Midbrain (tissue), 1 donor: Measurements from ENCODE around the gene AGBL4.
A peak's percentile ranks its signal among the peaks of the same experiment; 100 is the strongest.
"Not testable (repeated sequence)": the region's sequence is repeated elsewhere in the genome, so short reads cannot be mapped to it uniquely, and the experiment has no call there.

ENCODE experiments used
- DNase-seq: peaks from one replicate; lab custom pipeline; 2025; lab: John Stamatoyannopoulos, UW

AGBL4 gene

GRCh38 chr1:48547561-48548220 is 1476.1 kb downstream of the AGBL4 start:
- no peak for DNase-seq

GRCh38 chr1:48543854-48544253 is 1479.9 kb downstream of the AGBL4 start:
- DNase-seq, result no peak

DNA sequence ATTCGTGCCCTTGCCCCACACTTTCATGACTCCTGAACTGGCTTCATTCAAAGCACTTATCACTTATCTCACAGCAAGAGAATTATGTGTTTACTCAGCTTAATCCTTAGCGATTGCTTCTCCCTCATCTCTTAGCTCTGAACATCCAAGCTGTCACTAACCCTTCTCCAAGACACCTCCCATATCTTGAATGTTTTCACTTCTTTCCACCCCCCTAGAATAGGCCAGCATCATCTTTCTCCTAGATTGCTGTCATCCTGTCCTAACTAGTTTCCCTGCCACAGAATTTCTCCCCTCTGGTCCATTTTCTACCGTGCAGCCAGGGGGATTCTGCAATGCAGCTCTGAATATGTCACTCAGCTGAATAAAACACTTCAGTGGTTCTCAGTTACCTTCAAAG is 1483.2 kb downstream of the AGBL4 start:
- no peak for DNase-seq

DNA sequence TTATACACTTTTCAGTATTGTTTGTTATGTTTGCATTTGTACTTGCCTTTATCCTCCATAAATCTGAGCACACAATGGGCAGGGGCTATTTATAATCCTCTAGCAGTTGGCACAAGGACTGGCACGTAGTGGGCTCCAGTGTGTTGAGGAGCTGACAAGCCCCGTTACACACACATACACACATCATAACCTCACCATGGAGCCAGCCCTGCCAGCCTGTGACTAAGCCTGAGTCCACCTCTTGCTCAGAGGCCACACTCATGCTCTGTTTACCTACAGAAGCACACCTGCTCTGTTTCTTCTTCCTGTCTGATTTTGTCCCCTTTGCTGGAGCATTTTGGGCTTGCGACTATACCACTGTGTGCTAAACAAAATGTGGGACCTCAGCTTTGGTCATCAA is 1487.3 kb downstream of the AGBL4 start:
- no peak for DNase-seq

- no peak for DNase-seq
These were observed 1490.8 kb downstream of the AGBL4 start for GRCh38 chr1:48532976-48533375.

DNA sequence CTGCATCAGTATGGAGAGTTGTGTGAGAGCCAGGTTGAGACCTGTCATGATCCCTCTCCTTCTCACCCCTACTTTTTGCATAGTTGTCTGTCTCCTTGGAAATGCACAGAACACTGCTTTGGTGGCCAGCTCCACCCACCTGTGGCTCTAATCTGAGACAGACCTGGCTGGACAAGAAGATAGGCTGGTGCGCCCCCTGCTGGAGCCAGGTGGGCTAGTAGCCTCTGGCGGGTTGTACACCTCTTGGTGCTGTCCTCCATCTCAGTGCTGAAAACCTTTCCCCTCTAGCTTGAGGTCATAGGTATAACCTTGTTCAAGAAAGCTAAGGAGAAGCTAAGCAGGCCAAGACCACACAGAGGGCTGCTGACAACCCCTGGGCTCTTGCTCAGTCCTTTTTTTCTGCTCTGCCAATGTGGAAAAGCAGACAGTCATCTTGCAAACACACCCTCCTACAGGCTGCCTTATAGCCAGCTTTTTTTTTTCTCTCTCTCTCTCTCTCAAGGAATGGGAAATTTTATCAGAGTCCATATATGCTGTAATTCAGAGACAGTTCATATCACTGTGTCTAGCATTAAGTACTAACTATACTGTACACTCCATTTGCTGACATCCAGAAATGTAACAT is 1492.9 kb downstream of the AGBL4 start:
- peak; percentile 14 for DNase-seq

DNA sequence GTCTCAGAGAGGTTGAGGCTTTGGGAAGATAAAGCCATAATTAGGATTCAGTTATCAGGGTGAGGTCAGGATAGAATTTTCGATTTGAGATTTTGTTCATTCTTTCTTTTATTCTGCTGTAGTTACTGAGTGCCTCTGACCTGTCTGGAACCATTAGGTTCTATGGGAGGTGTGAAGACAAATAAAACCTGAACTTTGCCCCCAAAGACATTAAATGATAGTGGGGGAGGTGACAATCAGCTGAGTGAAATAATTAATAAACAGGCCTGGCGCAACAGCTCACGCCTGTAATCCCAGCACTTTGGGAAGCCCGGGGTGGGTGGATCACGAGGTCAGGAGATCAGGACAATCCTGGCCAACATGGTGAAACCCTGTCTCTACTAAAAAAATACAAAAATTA is 1496.7 kb downstream of the AGBL4 start:
- DNase-seq, result no peak

DNA sequence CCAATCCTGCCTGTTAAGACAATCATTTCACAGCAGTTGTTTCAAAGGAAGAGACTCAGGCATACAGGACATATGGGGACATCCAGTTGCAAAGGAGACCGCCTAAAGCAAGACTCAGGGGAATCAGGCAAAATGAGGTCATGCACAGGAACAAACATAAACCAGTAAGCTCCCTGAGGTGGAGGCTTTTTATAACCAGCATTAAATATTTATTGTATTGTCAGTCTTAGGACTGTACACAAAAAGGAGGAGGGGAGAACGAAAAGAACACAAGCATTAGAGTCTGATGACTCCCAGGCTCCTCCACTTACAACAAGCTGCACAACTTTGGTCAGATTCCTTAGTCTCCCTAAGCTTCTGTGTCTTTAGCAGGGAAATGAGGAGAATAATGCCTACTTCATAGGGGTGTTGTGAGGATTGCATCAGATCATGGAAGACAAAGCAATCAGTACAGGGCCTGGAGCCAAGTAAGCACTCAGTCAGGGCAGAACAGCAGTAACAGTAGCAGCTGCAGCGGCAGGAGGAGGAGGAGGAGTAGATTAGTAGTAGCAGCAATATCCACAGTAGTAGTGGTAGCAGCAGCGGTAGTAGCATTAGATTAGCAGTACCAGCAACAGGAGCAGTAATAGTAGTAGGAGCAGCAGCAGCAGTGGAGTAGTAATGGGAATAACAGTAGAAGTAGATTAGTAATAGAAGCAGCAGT is 1497.6 kb downstream of the AGBL4 start:
- peak; percentile 74 for DNase-seq

- peak; percentile 54 for DNase-seq
These were observed 1498.8 kb downstream of the AGBL4 start for GRCh38 chr1:48524892-48525467.

DNA sequence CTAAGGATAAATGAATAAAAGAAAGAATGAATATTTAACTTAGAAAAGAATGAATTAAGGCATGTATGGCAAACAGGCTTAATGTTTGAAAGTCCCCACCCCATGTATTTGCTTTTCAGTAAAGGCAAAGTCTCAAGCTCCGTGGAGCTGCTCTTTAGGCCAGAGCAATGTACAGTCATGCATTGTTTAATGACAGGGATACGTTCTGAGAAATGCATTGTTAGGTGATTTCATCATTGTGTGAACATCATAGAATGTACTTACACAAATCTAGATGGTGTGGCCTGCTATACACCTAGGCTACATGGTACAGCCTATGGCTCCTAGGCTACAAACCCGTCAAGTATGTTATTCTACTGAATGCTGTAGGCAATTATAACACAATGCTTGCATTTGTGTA is 1500.2 kb downstream of the AGBL4 start:
- DNase-seq, result no peak

DNA sequence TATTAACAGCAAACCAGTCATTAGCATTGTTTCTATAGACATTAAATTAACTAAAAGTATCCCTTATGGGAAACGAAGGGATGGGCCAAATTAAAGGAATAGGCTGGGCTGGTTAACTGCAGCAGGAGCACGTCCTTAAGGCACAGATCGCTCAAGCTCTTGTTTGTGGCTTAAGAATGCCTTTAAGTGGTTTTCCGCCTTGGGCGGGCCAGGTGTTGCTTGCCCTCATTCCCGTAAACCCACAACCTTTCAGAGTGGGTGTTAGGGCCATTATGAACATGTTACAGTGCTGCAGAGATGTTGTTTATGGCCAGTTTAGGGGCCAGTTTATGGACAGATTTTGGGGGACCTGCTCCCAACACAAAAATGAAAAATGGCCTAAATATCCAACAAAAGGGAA is 1503.9 kb downstream of the AGBL4 start:
- not testable (repeated sequence) for DNase-seq

DNA sequence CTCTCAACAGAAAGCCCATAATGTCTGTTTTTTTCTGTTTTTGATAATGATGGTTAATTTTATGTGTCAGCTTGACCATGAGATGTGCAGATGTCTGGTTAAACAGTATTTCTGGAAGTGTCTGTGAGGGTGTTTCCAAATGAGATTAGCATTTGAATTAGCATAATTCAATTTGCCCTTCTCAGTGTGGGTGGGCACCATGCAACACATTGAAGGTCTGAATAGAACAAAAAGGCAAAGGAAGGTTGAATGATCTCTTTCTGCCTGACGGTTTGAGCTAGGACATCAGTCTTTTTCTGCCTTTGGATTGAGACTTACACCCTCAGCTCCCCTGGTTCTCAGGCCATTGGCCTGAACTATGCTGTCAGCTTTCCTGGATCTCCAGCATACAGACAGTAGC is 1516.9 kb downstream of the AGBL4 start:
- no peak for DNase-seq

GRCh38 chr1:48500541-48501450 is 1523.0 kb downstream of the AGBL4 start:
- DNase-seq, result no peak

DNA sequence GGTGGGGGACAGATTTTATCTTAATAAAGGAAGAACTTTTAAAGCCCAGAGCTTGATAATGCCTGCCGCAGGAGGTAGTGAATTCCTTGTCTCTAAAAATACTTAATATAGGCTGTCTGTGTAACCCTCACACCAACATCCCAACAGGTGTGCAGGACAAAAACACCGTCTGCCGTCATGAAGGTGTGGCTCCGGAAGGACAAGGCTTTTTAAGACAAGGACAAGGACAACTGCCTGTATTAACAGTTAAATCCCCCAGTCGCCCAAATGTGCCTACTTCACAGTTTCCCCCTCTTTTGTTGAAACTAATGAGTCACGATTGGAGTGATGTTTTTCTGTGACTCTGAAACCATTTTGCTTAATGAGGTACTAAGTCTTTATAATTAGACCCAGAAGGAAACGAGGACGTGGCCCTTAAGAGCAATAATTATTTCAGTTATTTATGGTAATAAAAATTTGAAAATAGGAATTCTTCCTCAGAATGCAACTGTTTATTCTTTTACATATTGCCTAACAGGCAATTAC is 1524.5 kb downstream of the AGBL4 start:
- no peak for DNase-seq

DNA sequence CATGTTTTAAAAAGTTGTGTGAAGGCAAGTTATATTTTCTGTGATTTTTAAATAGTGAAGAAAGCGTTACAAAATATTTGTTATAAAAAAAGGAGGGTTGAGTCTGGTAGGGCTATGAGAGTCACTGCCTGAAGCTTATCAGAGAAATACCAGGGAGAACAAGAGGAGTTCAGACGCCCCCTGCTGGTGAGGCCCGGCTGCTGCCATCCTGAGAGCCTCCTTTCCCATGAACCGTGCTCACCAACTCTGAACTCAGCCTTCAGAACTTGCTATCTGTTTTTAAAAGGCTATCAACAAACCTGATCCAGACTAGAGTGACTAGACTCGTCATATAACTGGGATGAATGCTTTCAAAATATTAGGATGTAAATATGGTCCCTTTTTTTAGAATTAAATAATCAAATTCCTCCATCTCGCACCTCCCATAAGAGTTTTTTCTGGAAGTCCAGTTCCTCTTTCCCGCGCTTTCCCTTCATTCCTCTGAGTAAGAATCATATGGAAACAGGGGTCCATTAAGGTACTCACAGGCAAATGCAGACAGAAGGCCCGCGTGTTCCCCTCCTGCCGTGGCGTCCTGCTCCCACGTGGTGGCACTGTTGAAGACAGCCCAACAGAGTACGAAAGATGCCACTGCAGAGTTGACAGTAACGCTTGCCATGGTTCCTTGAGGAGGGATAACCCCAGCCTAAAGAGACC is 1525.5 kb downstream of the AGBL4 start:
- DNase-seq, result peak; percentile 89

DNA sequence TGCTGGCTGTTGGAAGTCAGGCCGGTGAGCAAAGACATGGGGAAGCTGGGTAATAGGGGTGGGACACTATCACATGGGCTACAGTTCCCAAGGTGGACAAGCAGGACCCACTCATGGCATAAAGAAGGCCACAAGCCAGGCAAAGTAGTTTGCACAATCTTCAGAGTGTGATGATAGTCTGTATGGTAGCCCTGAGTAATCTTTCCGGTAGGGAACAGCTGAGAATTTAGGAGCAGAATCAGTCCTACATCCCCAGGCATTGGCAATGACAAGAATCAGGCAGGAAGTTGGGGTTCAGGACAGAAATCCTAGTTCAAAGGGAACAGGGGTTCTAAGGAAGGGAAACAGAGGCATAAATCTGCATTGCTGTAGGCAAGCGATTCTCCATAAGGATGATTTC is 1527.8 kb downstream of the AGBL4 start:
- DNase-seq, result no peak

- no peak for DNase-seq
These were observed 1528.6 kb downstream of the AGBL4 start for GRCh38 chr1:48495166-48495565.

- DNase-seq, result peak; percentile 79
These were observed 1529.6 kb downstream of the AGBL4 start for GRCh38 chr1:48493970-48494769.

GRCh38 chr1:48493041-48493440 is 1530.7 kb downstream of the AGBL4 start:
- DNase-seq, result no peak

- no peak for DNase-seq
These were observed 1531.4 kb downstream of the AGBL4 start for GRCh38 chr1:48492392-48492791.
